GM12878 (cell line): ENCODE data around the gene GCNT2. TPM values are rescaled to one million over a fixed set of nuclear protein-coding genes. Genes with fewer than 3 reads are reported as not detected.

Experiments used
- ATAC-seq: fragments of 200-7000 bp; cut with Tn5 transposase; 3 replicates; pipeline ENCODE4 v1.9.1; 2020; ENCODE audit warnings: mild to moderate bottlenecking, moderate library complexity
- BruUV-seq: library from RNA; stranded (reverse); fragments of 400-500 nt; replicated peaks from 2 replicates; lab custom pipeline; 2021; lab: Mats Ljungman, UMichigan
- CTCF ChIA-PET: fragments of 300-600 bp; sonication (Branson Sonifier 250); formaldehyde crosslinking; extraction: SDS; loops from one replicate; lab custom pipeline; 2021; ENCODE audit warnings: inconsistent platforms; lab: Yijun Ruan, JAX
- POLR2A ChIA-PET: fragments of 350-600 bp; formaldehyde crosslinking; extraction: SDS; loops from one replicate; lab custom pipeline; 2021; ENCODE audit warnings: inconsistent platforms; lab: Charles Lee
- RAD21 ChIA-PET: fragments of 300-600 bp; sonication (Branson Sonifier 250); formaldehyde crosslinking; loops from one replicate; lab custom pipeline; 2023; ENCODE audit warnings: antibody characterized with exemption; ENCODE audit not compliant: unreplicated experiment; lab: Charles Lee
- SMC1A ChIA-PET: fragments of 300-600 bp; sonication (Branson Sonifier 250); formaldehyde crosslinking; loops from one replicate; lab custom pipeline; 2023; ENCODE audit not compliant: unreplicated experiment, uncharacterized antibody; lab: Charles Lee
- DNase-seq: peaks from one replicate; pipeline ENCODE4 v3.0.0-alpha.2; 2011; ENCODE audit warnings: low read depth, low spot score
- FAIRE-seq: peaks from 3 replicates; lab custom pipeline; 2011; peaks lifted over from hg19 to GRCh38; lab: Jason Lieb, UNC
- H2AFZ ChIP-seq: 2 replicates; pipeline ENCODE4 v1.6.0; 2011; ENCODE audit warnings: low read depth, low read length, control low read depth; ENCODE audit not compliant: control insufficient read depth
- H3K27ac ChIP-seq: 2 replicates; pipeline ENCODE4 v1.5.1; 2011; ENCODE audit warnings: control low read depth; ENCODE audit not compliant: control insufficient read depth, insufficient read depth
- H3K27me3 ChIP-seq, 2 experiments: replicated peaks in 1 of 2; 2 replicates each; pipeline versions ENCODE4 v1.6.0 to v1.6.1; 2011; ENCODE audit warnings: low read length in 1 of 2; ENCODE audit not compliant: control insufficient read depth in 2 of 2, insufficient read depth in 2 of 2
- H3K36me3 ChIP-seq, 2 experiments: 2 replicates each; pipeline ENCODE4 v1.5.1; 2011; ENCODE audit warnings: low read length in 1 of 2; ENCODE audit not compliant: control insufficient read depth in 2 of 2, insufficient read depth in 2 of 2
- H3K4me1 ChIP-seq: 2 replicates; pipeline ENCODE4 v1.6.1; 2011; ENCODE audit warnings: mild to moderate bottlenecking, low read length, moderate library complexity, mixed read lengths; ENCODE audit not compliant: control insufficient read depth, insufficient read depth
- H3K4me2 ChIP-seq: 2 replicates; pipeline ENCODE4 v1.6.0; 2011; ENCODE audit warnings: control low read depth; ENCODE audit not compliant: control insufficient read depth, insufficient read depth
- H3K4me3 ChIP-seq: fragments of 200-600 bp; sonication (generic); 2 replicates; pipeline ENCODE4 v1.5.1; 2016
- H3K79me2 ChIP-seq: 2 replicates; pipeline ENCODE4 v1.6.0; 2011; ENCODE audit warnings: low read length; ENCODE audit not compliant: control insufficient read depth, insufficient read depth
- H3K9ac ChIP-seq: 2 replicates; pipeline ENCODE4 v1.8.0; 2011; ENCODE audit warnings: low read length, control low read depth, mixed read lengths; ENCODE audit not compliant: control insufficient read depth, insufficient read depth
- H3K9me3 ChIP-seq: replicated peaks from 3 replicates; pipeline ENCODE4 v1.5.1; 2011; ENCODE audit warnings: mild to moderate bottlenecking, low read length; ENCODE audit not compliant: control insufficient read depth, insufficient read depth
- H4K20me1 ChIP-seq: 2 replicates; pipeline ENCODE4 v1.6.0; 2011; ENCODE audit not compliant: control insufficient read depth, insufficient read depth
- ASH2L ChIP-seq: fragments of 300-600, 200-600 bp; sonication (generic); IDR thresholded peaks from 2 replicates; pipeline ENCODE4 v1.6.1; 2017; ENCODE audit warnings: low read depth, mild to moderate bottlenecking, borderline replicate concordance
- CEBPZ ChIP-seq: fragments of 150-350 bp; IDR thresholded peaks from 2 replicates; pipeline ENCODE4 v1.6.1; 2016; ENCODE audit warnings: low read depth, low read length
- DPF2 ChIP-seq: fragments of 450-650 bp; IDR thresholded peaks from 2 replicates; pipeline ENCODE4 v1.6.1; 2017; ENCODE audit warnings: mild to moderate bottlenecking
- EED ChIP-seq: sonication (generic); IDR thresholded peaks from 2 replicates; pipeline ENCODE4 v1.6.1; 2016; ENCODE audit warnings: antibody characterized with exemption, low read depth
- EGR1 ChIP-seq, 2 experiments: IDR thresholded peaks; 1 replicate in 1 of 2; 2 replicates in 1 of 2; pipeline ENCODE4 v1.6.1; 2011 to 2012; ENCODE audit warnings: low read depth in 2 of 2, low read length in 2 of 2, borderline replicate concordance in 1 of 2, mild to moderate bottlenecking in 1 of 2, moderate library complexity in 1 of 2
- EP300 ChIP-seq, 2 experiments: fragments of 150-350 bp in 1 of 2; IDR thresholded peaks; 2 replicates each; pipeline ENCODE4 v1.6.1; 2011 to 2012; ENCODE audit warnings: low read depth in 2 of 2, low read length in 2 of 2, borderline replicate concordance in 1 of 2, improper control_type of control experiment in 1 of 2, inconsistent platforms in 1 of 2; ENCODE audit not compliant: control insufficient read depth in 1 of 2
- JUND ChIP-seq: IDR thresholded peaks from 2 replicates; pipeline ENCODE4 v1.6.1; 2012; ENCODE audit warnings: low read depth, mild to moderate bottlenecking, low read length, improper control_type of control experiment, moderate library complexity
- POLR2AphosphoS2 ChIP-seq: IDR thresholded peaks from 2 replicates; pipeline ENCODE4 v1.6.1; 2011; ENCODE audit warnings: low read depth, mild to moderate bottlenecking, low read length, improper control_type of control experiment, moderate library complexity
- POLR2AphosphoS5 ChIP-seq: IDR thresholded peaks from 2 replicates; pipeline ENCODE4 v1.6.1; 2011; ENCODE audit warnings: mild to moderate bottlenecking, low read length, inconsistent platforms
- RAD21 ChIP-seq: IDR thresholded peaks from 2 replicates; pipeline ENCODE4 v1.6.1; 2011; ENCODE audit warnings: mild to moderate bottlenecking, low read depth, low read length, moderate library complexity; ENCODE audit not compliant: insufficient read depth
- SKIL ChIP-seq: fragments of 450-650 bp; IDR thresholded peaks from 2 replicates; pipeline ENCODE4 v1.6.1; 2017; ENCODE audit warnings: mild to moderate bottlenecking, low read depth, inconsistent platforms; ENCODE audit not compliant: poor library complexity, severe bottlenecking
- SMC3 ChIP-seq: IDR thresholded peaks from 2 replicates; pipeline ENCODE4 v1.6.1; 2011; ENCODE audit warnings: low read length, improper control_type of control experiment, borderline replicate concordance
- SREBF1 ChIP-seq: IDR thresholded peaks from 2 replicates; pipeline ENCODE4 v1.6.1; 2012; ENCODE audit warnings: mild to moderate bottlenecking, low read length
- TAF1 ChIP-seq: IDR thresholded peaks from 2 replicates; pipeline ENCODE4 v1.6.1; 2011; ENCODE audit warnings: mild to moderate bottlenecking, low read depth, low read length, borderline replicate concordance
- ZNF217 ChIP-seq: fragments of 450-650 bp; IDR thresholded peaks from 2 replicates; pipeline ENCODE4 v1.6.1; 2017; ENCODE audit warnings: antibody characterized with exemption, mild to moderate bottlenecking
- ZNF622 ChIP-seq: fragments of 450-650 bp; IDR thresholded peaks from 2 replicates; pipeline ENCODE4 v1.6.1; 2017; ENCODE audit warnings: mild to moderate bottlenecking, inconsistent platforms
- WGBS: methylation state at CpG from one replicate; pipeline ENCODE4 v1.1.6; 2016; ENCODE audit warnings: low lambda C conversion rate; ENCODE audit not compliant: insufficient replicate concordance, insufficient coverage; ENCODE audit errors: missing lambda C conversion rate; 5-methylcytosine and 5-hydroxymethylcytosine counted together
- in situ Hi-C: fragments of 300-500 bp; cut with MboI; formaldehyde crosslinking; loops from 9 replicates; pipeline ENCODE4 v1.14.3; 2018; ENCODE audit warnings: mixed read lengths
- intact Hi-C: fragments of 100-400 bp; cut with micrococcal nuclease; formaldehyde crosslinking; loops from one replicate; pipeline ENCODE4 v1.14.2; 2022; ENCODE audit not compliant: unreplicated experiment
- polyA plus RNA-seq, 11 experiments: library from polyadenylated mRNA; depleted of rRNA in 4 of 11; unstranded in 6 of 11; stranded (reverse) in 5 of 11; fragments of >200 nt; fragmentation: Nextera tagmentation in 4 of 11; fragmentation: Illumina TruSeq in 1 of 11; extraction: Ambion mirVana in 4 of 11; extraction: Trizol in 1 of 11; gene quantifications; 1 replicate in 1 of 11; 2 replicates in 10 of 11; pipeline versions ENCODE4 v1.2.1 to v1.2.3, GENCODE V29; 2011 to 2016; ENCODE audit warnings: inconsistent platforms in 2 of 11, missing spikeins in 2 of 11, low read depth in 1 of 11
- total RNA-seq, 4 experiments: library from RNA; depleted of rRNA in 3 of 4; stranded (reverse); fragments of >200 nt in 3 of 4; fragmentation: Illumina TruSeq in 1 of 4; extraction: Trizol in 1 of 4; gene quantifications; 2 replicates each; pipeline versions ENCODE4 v1.2.1 to v1.2.3, GENCODE V29; 2013 to 2021
- TF ChIP-seq, protein P1 (sequence below): fragments of 450-650 bp; IDR thresholded peaks from 2 replicates; pipeline ENCODE4 v1.6.1; 2016; ENCODE audit warnings: mild to moderate bottlenecking

The GCNT2 gene
- total and polyA plus RNA-seq, 10 of the 15 experiments (the other 5 are each of a cell fraction or from before 2014, with no cell fraction given) = 5.0 to 21.6 (median 11.9) TPM

DNA sequence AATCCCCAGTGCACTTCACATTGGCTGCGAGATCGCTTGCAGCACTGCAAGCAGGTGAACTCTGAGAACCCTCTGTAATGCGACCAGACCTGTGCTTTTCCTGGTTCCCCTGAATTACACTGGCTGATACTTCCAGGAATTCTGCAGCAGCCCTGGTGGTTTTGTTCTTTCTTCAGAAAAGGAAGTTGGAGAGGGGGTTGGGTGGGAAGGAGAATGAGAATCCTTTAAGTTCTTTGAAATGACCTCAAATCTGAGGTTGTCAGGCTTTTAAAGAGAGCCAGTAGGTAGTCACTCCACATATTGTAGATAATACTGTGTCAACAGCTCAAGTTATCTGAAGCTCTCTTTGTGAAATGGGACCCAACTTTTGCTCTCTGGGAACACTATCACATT lies 62.4 kb downstream of the GCNT2 start:
- H3K4me1 ChIP-seq = no peaks in the 10 kb centered on the region
- WGBS = 63% methylated on average over 3 of the region's 3 CpGs
- in situ Hi-C loops = no loop called here
- no peak overlapping the region for H2AFZ ChIP-seq
- POLR2A ChIA-PET = no interaction called here
- no peaks in the 10 kb centered on the region; the same call in 1 of the 2 replicates for H4K20me1 ChIP-seq
- BruUV-seq = no TSS peak
- H3K9ac ChIP-seq = no peak overlapping the region
- H3K9me3 ChIP-seq = no peaks in the 10 kb centered on the region
- H3K79me2 ChIP-seq = peaks cover 1% of the 10 kb centered on the region
- DNase-seq = no peak
- CTCF ChIA-PET = interaction anchor here (1.0 kb wide), 1 partner anchor 11 kb away, joined by 3 read pairs; no protein-coding TSS in a partner anchor
- SMC1A ChIA-PET = interaction anchor here (1.4 kb wide), 1 partner anchor 73 kb away, joined by 3 read pairs; no protein-coding TSS in a partner anchor
- FAIRE-seq = no peak
- RAD21 ChIA-PET = interaction anchor here (1.2 kb wide), 1 partner anchor 47 kb away, joined by 3 read pairs; no protein-coding TSS in a partner anchor
- peaks cover 0 to 11% of the 10 kb centered on the region in 2 experiments; a peak in 2 of 4 replicates for H3K36me3 ChIP-seq
- H3K27me3 ChIP-seq = no peaks in the 10 kb centered on the region
- H3K4me2 ChIP-seq = no peak overlapping the region
- intact Hi-C loops = no loop called here
- ATAC-seq = no peak
- no peak overlapping the region for H3K27ac ChIP-seq
- TF ChIP-seq, protein P1, sequence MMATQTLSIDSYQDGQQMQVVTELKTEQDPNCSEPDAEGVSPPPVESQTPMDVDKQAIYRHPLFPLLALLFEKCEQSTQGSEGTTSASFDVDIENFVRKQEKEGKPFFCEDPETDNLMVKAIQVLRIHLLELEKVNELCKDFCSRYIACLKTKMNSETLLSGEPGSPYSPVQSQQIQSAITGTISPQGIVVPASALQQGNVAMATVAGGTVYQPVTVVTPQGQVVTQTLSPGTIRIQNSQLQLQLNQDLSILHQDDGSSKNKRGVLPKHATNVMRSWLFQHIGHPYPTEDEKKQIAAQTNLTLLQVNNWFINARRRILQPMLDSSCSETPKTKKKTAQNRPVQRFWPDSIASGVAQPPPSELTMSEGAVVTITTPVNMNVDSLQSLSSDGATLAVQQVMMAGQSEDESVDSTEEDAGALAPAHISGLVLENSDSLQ = no peak
- no peak for TF ChIP-seq POLR2AphosphoS2
- TF ChIP-seq ASH2L = no peak
- TF ChIP-seq TAF1 = no peak
- no peak for TF ChIP-seq SREBF1
- TF ChIP-seq CEBPZ = no peak
- no peak for TF ChIP-seq JUND
- TF ChIP-seq POLR2AphosphoS5 = no peak
- no peak for TF ChIP-seq RAD21
- no peak for TF ChIP-seq ZNF217
- TF ChIP-seq EGR1 (IDR thresholded peaks at IDR 0.05; ENCODE audit: borderline replicate concordance in 1 of 2, low read depth in 2 of 2, low read length in 2 of 2) = no peak
- TF ChIP-seq SKIL = no peak
- no peak for TF ChIP-seq EED
- no peak for TF ChIP-seq ZNF622
- no peak for TF ChIP-seq SMC3
- no peak for TF ChIP-seq EP300 (IDR thresholded peaks at IDR 0.05; ENCODE audit: borderline replicate concordance in 1 of 2, control insufficient read depth in 1 of 2, low read depth in 2 of 2, low read length in 2 of 2)
- TF ChIP-seq DPF2 = no peak
- H3K4me3 ChIP-seq = no peak overlapping the region
